Measurements from ENCODE around the gene HEXD. TPM values are rescaled to one million over a fixed set of nuclear protein-coding genes. Genes with fewer than 3 reads are reported as not detected.
"Not testable (repeated sequence)": the region's sequence is repeated elsewhere in the genome, so short reads cannot be mapped to it uniquely, and the experiment has no call there.

HEXD gene
- total RNA-seq, 1 donor from 2014 or later: 13.3 TPM

DNA sequence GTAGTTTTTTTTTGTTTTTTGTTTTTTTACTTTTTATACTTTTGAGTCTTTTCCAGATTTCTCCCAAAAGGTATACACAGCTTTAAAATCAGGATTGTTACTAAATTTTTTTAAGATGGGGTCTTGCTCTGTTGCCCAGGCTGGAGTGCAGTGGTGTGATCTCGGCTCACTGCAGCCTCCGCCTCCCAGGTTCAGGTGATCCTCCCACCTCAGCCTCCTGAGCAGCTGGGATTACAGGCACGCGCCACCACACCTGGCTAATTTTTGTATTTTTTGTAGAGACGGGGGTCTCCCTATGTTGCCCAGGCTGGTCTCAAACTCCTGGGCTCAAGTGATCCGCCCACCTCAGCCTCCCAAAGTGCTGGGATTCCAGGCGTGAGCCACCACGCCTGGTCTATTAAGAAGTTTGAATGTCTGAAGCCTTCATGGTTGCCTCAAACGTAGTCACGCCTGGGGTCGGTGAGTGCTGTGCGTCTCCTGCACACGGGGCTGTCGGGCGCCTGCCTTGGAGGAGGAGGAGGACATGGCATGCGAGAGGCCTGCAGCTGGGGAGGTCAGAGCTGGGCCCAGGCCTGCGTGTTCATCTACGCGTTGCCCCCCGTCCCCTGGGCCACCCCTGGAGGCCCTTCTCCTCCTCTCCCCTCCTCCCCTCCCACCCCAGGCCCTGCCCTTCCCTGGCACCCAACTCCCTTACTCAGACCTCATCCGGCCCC, 35.8 kb upstream of the HEXD start:
- DNase-seq (ENCODE audit: low read depth in 2 of 2): not testable (repeated sequence)

DNA sequence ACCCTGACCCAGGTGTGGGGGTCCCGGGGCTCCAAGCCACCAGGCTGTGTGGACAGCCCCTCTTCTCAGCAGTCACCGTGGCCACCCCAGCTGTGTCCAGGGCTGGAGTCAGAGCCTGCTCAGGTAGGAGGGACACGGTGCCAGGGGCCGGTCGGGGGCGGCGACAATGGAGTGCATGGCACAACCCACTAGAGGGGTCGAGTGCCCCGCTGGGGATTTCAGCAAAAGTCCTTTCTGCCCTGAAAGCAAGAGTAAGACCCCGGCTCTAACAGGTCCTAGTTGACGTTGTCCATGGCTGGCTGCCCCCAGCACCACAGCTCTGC, 35.3 kb upstream of the HEXD start:
- DNase-seq (ENCODE audit: low read depth in 2 of 2): no peak

- no peak for DNase-seq (ENCODE audit: low read depth in 2 of 2)
Observed at GRCh38 chr17:82383411-82383810, 34.7 kb upstream of the HEXD start.

GRCh38 chr17:82384051-82384729, 34.0 kb upstream of the HEXD start:
- DNase-seq (ENCODE audit: low read depth in 2 of 2): no peak

DNA sequence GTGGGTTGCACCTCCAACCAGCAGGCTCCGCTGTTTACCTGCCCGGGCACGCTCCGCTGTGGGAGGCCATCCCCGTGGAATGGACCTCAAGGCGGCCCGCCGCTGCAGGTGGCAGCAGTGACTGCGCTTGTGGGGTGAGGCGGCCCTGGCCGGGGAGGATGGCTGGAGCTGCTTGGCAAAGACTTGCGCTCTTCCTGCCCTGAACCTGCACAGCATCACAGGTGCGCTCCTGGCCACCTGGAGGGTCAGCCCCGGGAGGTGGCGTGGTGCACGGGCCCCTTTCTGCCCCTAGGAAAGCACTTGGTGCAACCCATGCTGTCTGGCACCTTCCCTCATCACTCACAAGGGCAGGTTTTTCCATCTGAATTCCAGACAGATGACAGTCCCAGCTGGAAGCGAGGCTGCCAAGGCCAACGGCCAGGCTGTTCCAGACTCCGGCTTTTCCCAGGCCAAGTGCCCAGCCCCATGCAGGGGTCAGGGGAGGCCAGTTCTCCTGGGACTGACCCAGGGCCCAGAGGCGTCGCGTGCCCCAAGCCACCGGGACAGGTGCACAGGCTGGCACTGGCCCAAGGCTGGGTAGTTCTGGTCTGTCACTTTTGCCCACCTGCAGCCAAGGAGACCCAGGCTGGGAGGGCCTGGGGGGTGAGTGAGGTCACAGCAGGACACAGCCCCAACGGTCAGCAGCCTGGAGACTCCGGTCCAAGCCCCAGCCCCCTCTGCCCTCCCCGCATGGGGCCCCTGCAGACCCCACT, 33.2 kb upstream of the HEXD start:
- peak in 1 of 2 donors; percentile 52 for DNase-seq (ENCODE audit: low read depth in 2 of 2)

GRCh38 chr17:82385559-82386254, 32.4 kb upstream of the HEXD start:
- no peak for DNase-seq (ENCODE audit: low read depth in 2 of 2)

DNA sequence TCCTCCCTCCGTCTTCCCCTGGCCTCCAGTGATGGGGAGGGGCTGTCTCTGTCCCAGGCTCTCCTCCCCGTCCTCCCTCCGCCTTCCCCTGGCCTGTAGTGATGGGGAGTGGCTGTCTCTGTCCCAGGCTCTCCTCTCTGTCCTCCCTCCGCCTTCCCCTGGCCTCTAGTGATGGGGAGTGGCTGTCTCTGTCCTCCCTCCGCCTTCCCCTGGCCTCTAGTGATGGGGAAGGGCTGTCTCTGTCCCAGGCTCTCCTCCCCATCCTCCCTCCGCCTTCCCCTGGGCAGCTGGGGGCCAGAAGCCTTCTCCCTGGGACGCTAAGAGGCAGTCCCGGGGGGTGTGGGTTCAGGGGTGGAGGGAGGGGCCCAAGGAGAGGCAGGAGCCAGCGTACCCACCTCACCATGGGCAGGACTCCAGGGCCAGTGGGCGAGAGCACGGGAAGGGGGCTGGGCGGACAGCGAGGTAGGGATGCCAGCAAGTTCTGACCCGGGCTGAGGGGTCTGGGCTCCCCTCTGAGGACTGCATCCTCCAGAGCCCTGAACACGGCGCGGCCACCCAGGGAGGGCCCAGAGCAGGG, 31.8 kb upstream of the HEXD start:
- no peak for DNase-seq (ENCODE audit: low read depth in 2 of 2)

- no peak for DNase-seq (ENCODE audit: low read depth in 2 of 2)
Observed at GRCh38 chr17:82386881-82387704, 31.1 kb upstream of the HEXD start.

DNA sequence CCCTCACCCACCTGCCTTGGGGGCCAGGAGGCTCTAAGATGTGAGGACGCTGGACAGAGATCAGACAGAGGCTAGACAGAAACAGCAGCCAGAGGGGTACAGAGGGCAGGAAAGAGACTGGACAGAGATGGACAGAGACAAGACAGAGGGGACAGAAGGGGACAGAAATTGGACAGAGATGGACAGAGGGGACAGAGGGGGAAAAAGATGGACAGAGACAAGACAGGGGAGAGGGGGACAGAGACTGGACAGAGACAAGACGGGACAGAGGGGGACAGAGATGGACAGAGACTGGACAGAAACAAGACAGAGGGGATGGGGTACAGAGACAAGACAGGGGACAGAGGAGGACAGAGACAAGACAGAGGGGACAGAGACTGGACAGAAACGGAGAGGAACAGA, 30.4 kb upstream of the HEXD start:
- no peak for DNase-seq (ENCODE audit: low read depth in 2 of 2)

- peak in 1 of 2 donors; percentile 23 for DNase-seq (ENCODE audit: low read depth in 2 of 2)
Observed at GRCh38 chr17:82388223-82388921, 29.8 kb upstream of the HEXD start.

- no peak for DNase-seq (ENCODE audit: low read depth in 2 of 2)
Observed at GRCh38 chr17:82388922-82389283, 29.2 kb upstream of the HEXD start.

- no peak for DNase-seq (ENCODE audit: low read depth in 2 of 2)
Observed at GRCh38 chr17:82389379-82389778, 28.8 kb upstream of the HEXD start.

DNA sequence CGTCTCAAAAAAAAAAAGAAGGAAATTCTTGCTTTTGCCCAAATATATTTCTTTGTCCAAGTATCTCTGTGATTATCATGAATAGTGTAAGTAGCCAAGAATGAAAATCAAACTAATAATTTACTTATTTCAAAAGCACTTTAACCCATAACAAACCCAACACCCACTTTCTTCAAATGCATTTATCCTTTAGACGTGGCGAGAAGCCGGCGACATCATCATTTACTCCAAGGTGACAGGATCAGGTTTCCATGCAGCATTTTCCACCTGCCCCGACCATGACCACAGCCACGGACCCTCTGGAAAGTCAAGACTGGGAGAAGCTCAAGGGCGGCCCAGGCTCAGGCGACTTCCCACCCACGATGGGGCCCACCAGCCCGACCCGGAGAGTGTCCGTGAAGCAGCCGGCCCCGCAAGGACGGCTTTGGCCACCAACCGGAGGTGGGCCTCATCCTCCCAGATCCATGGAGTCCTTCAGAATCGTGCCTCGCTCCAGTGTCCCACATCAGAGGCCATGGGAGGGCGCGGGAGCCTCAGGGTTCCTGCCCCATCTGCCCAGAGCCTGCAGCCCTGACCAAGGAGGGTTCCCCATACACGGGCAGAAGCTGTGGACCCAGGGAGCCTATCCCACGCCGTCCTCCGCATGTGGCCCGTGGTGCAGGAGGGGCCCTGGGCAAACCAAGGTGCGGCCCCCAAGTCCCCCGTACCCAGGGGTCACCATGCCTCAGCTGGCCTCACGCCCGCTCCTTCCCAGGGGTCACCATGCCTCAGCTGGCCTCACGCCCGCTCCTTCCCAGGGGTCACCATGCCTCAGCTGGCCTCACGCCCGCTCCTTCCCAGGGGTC, 27.9 kb upstream of the HEXD start:
- DNase-seq (ENCODE audit: low read depth in 2 of 2): no peak

- DNase-seq (ENCODE audit: low read depth in 2 of 2): no peak
Observed at GRCh38 chr17:82390860-82391435, 27.2 kb upstream of the HEXD start.

DNA sequence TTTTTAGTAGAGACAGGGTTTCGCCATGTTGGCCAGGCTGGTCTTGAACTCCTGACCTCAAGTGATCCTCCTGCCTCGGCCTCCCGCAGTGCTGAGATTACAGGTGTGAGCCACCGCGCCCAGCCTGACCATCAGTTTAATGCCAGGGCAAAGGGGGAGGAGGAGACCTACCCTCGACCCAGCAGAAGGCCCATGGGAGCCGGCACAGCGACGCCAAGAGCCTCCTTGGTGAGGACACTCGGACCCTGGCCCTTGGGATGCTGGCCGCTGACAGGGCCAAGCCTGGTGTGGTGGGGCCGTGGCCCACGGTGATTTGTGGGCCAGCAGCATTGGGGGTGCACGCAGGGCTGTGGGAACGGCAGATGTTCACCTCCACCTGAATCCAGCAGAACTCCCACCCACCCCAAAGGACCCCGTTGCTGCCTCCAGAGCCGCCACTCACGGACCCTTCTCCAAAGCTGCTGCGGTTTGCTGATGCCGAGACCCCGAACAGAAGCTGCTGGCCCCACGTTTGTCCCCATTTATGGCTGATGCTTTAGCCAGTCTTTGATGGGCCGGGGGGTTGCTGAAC, 26.6 kb upstream of the HEXD start:
- no peak for DNase-seq (ENCODE audit: low read depth in 2 of 2)

- no peak for DNase-seq (ENCODE audit: low read depth in 2 of 2)
Observed at GRCh38 chr17:82392209-82392920, 25.8 kb upstream of the HEXD start.

- DNase-seq (ENCODE audit: low read depth in 2 of 2): no peak
Observed at GRCh38 chr17:82392941-82393340, 25.2 kb upstream of the HEXD start.

DNA sequence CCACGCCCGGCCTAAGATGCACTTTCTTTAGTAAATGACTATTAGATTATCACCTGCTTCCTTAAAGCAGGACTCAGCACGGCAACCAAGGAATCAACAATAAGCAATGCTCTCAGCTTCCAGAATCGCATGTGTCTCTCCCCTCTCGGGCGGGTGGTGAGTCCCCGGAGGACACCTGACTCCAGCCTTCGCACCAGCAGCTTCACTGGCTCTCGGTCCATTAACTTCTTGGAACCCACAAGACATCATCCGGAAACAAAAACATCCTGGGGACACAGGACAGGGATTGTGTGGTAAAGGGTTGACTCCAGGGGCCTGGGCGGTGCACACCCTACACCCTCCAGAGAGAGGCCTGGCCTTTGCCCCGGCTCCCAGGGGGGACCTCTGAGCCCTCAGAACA, 23.9 kb upstream of the HEXD start:
- no peak for DNase-seq (ENCODE audit: low read depth in 2 of 2)

Data from lung microvascular endothelial cell (primary cell).